HFFc6 (cell line): ENCODE measurements around the gene GRM4. TPM values are rescaled to one million over a fixed set of nuclear protein-coding genes. Genes with fewer than 3 reads are reported as not detected.
"Not testable (repeated sequence)": the region's sequence is repeated elsewhere in the genome, so short reads cannot be mapped to it uniquely, and the experiment has no call there.

Source experiments
- DNase-seq: peaks from one replicate; pipeline ENCODE4 v3.0.0-alpha.2; 2018
- H3K27ac Mint-ChIP-seq: 2 replicates; pipeline ENCODE4 v1.8.0; 2020; ENCODE audit warnings: mild to moderate bottlenecking, mixed read lengths
- H3K27me3 Mint-ChIP-seq: 2 replicates; pipeline ENCODE4 v1.8.0; 2021; ENCODE audit warnings: mild to moderate bottlenecking, moderate library complexity, mixed read lengths; ENCODE audit not compliant: insufficient read depth
- H3K36me3 Mint-ChIP-seq: 2 replicates; pipeline ENCODE4 v1.8.0; 2021; ENCODE audit warnings: low read depth, mixed read lengths
- H3K4me1 Mint-ChIP-seq: 2 replicates; pipeline ENCODE4 v1.8.0; 2020; ENCODE audit warnings: low read depth, mixed read lengths
- H3K4me3 Mint-ChIP-seq: 2 replicates; pipeline ENCODE4 v1.8.0; 2020; ENCODE audit warnings: mild to moderate bottlenecking, moderate library complexity, mixed read lengths
- H3K9me3 Mint-ChIP-seq: 2 replicates; pipeline ENCODE4 v1.8.0; 2020; ENCODE audit warnings: mild to moderate bottlenecking, mixed read lengths
- CTCF ChIP-seq: fragments of 200-600 bp; sonication (generic); IDR thresholded peaks from 2 replicates; pipeline ENCODE4 v1.5.0; 2021; ENCODE audit warnings: antibody characterized with exemption, mild to moderate bottlenecking
- total RNA-seq, 6 experiments: library from RNA; stranded (reverse); fragmentation: NEBNext Ultra II Directional; extraction: Animal tissue kit (Norgen Biotek cat#: 25700); gene quantifications; 2 replicates in 1 of 6; 3 replicates in 5 of 6; pipeline ENCODE4 v1.2.3, GENCODE V29; 2021

Gene GRM4
- total RNA-seq, 6 experiments from 2014 or later = 0.12 to 0.14 TPM; not detected in 4

- H3K9me3 Mint-ChIP-seq = no peaks in the 10 kb centered on the region
- no peak for DNase-seq
- no peaks in the 10 kb centered on the region for H3K4me1 Mint-ChIP-seq
- peaks cover 36% of the 10 kb centered on the region for H3K27me3 Mint-ChIP-seq
- H3K36me3 Mint-ChIP-seq = no peaks in the 10 kb centered on the region
- no peak overlapping the region for H3K4me3 Mint-ChIP-seq
- no peak for TF ChIP-seq CTCF
- H3K27ac Mint-ChIP-seq = no peak overlapping the region
Measured at GRCh38 chr6:34046617-34047016, 99.3 kb downstream of the GRM4 start.

- H3K9me3 Mint-ChIP-seq = no peaks in the 10 kb centered on the region
- no peak overlapping the region for H3K27ac Mint-ChIP-seq
- no peaks in the 10 kb centered on the region for H3K36me3 Mint-ChIP-seq
- no peak for DNase-seq
- TF ChIP-seq CTCF = no peak
- H3K27me3 Mint-ChIP-seq = peaks cover 32% of the 10 kb centered on the region
- no peaks in the 10 kb centered on the region for H3K4me1 Mint-ChIP-seq
- H3K4me3 Mint-ChIP-seq = no peak overlapping the region
Measured at GRCh38 chr6:34045771-34046170, 100.1 kb downstream of the GRM4 start.

- no peaks in the 10 kb centered on the region for H3K4me1 Mint-ChIP-seq
- no peak for TF ChIP-seq CTCF
Measured at GRCh38 chr6:34044945-34045595, 100.8 kb downstream of the GRM4 start.

GRCh38 chr6:34043359-34043758 lies 102.5 kb downstream of the GRM4 start:
- H3K27ac Mint-ChIP-seq = no peak overlapping the region
- no peaks in the 10 kb centered on the region for H3K4me1 Mint-ChIP-seq
- H3K4me3 Mint-ChIP-seq = no peak overlapping the region
- TF ChIP-seq CTCF = no peak
- no peaks in the 10 kb centered on the region for H3K36me3 Mint-ChIP-seq
- peaks cover 27% of the 10 kb centered on the region for H3K27me3 Mint-ChIP-seq
- H3K9me3 Mint-ChIP-seq = no peaks in the 10 kb centered on the region
- DNase-seq = no peak

More at GRCh38 chr6:34044945-34045595, 100.8 kb downstream of the GRM4 start:
- Mint-ChIP-seq H3K27ac (no peak overlapping the region), H3K36me3 (no peaks in the 10 kb centered on the region), H3K9me3 (no peaks in the 10 kb centered on the region), H3K4me3 (no peak overlapping the region), H3K27me3 (peaks cover 28% of the 10 kb centered on the region)
- no peak for DNase-seq

- not testable (repeated sequence) for H3K9me3 Mint-ChIP-seq, H3K4me1 Mint-ChIP-seq, DNase-seq, H3K4me3 Mint-ChIP-seq, H3K36me3 Mint-ChIP-seq, H3K27ac Mint-ChIP-seq
- H3K27me3 Mint-ChIP-seq = peaks cover 26% of the 10 kb centered on the region
Measured at GRCh38 chr6:34041998-34042397, 103.9 kb downstream of the GRM4 start.

GRCh38 chr6:34041385-34041784 lies 104.5 kb downstream of the GRM4 start:
- H3K27ac Mint-ChIP-seq = no peak overlapping the region
- H3K4me3 Mint-ChIP-seq = no peak overlapping the region
- H3K27me3 Mint-ChIP-seq = peaks cover 29% of the 10 kb centered on the region
- no peaks in the 10 kb centered on the region for H3K4me1 Mint-ChIP-seq
- H3K9me3 Mint-ChIP-seq = no peaks in the 10 kb centered on the region
- TF ChIP-seq CTCF = no peak
- no peak for DNase-seq
- no peaks in the 10 kb centered on the region for H3K36me3 Mint-ChIP-seq
